OCI-LY1 (cell line): ENCODE data around the gene FNIP1.

Source experiments
- H2AFZ ChIP-seq: fragments of 200-600 bp; sonication (generic), shearing (Covaris generic); 2 replicates; pipeline ENCODE4 v1.6.0; 2014; ENCODE audit warnings: antibody characterized with exemption, mild to moderate bottlenecking, low read length
- H3F3A ChIP-seq: fragments of 200-600 bp; sonication (generic), shearing (Covaris generic); 2 replicates; pipeline ENCODE4 v1.6.0; 2014; ENCODE audit warnings: mild to moderate bottlenecking, antibody characterized with exemption, low read length, moderate library complexity; ENCODE audit not compliant: insufficient read depth
- H3K27ac ChIP-seq: fragments of 200-600 bp; sonication (generic); 2 replicates; pipeline ENCODE4 v1.5.1; 2014; ENCODE audit warnings: low read length, mixed run types, mild to moderate bottlenecking, low read depth; ENCODE audit not compliant: poor library complexity, severe bottlenecking
- H3K27me3 ChIP-seq: fragments of 200-600 bp; sonication (generic); 2 replicates; pipeline ENCODE4 v1.6.0; 2014; ENCODE audit warnings: antibody characterized with exemption, mild to moderate bottlenecking, low read length, moderate library complexity; ENCODE audit not compliant: insufficient read depth
- H3K36me3 ChIP-seq: fragments of 200-600 bp; sonication (generic); 2 replicates; pipeline ENCODE4 v1.6.1; 2014; ENCODE audit warnings: mild to moderate bottlenecking, antibody characterized with exemption, low read length, moderate library complexity, mixed read lengths; ENCODE audit not compliant: insufficient read depth
- H3K4me1 ChIP-seq: fragments of 200-600 bp; sonication (generic); 2 replicates; pipeline ENCODE4 v1.5.1; 2014; ENCODE audit warnings: mild to moderate bottlenecking, low read length, moderate library complexity; ENCODE audit not compliant: insufficient read depth, severe bottlenecking
- H3K4me2 ChIP-seq: fragments of 200-600 bp; sonication (generic), shearing (Covaris generic); 2 replicates; pipeline ENCODE4 v1.6.1; 2014; ENCODE audit warnings: low read length
- H3K4me3 ChIP-seq: fragments of 200-600 bp; sonication (generic); 2 replicates; pipeline ENCODE4 v1.5.1; 2014; ENCODE audit warnings: low read length, low read depth, mild to moderate bottlenecking, mixed read lengths; ENCODE audit not compliant: poor library complexity, severe bottlenecking
- H3K79me2 ChIP-seq: fragments of 200-600 bp; shearing (Covaris generic); 2 replicates; pipeline ENCODE4 v1.6.1; 2016; ENCODE audit warnings: mixed run types, low read length, mixed read lengths; ENCODE audit not compliant: insufficient read depth
- H3K9ac ChIP-seq: fragments of 200-600 bp; sonication (generic), shearing (Covaris generic); 2 replicates; pipeline ENCODE4 v1.6.1; 2014; ENCODE audit warnings: mild to moderate bottlenecking, low read length, mixed read lengths
- H3K9me2 ChIP-seq: fragments of 200-600 bp; sonication (generic), shearing (Covaris generic); 2 replicates; pipeline ENCODE4 v1.6.1; 2014; ENCODE audit warnings: low read depth, mild to moderate bottlenecking, low read length, mixed read lengths
- H3K9me3 ChIP-seq: fragments of 200-600 bp; shearing (Covaris generic); 2 replicates; pipeline ENCODE4 v1.6.1; 2014; ENCODE audit warnings: low read length, mixed read lengths
- H4K20me1 ChIP-seq: fragments of 200-600 bp; sonication (generic), shearing (Covaris generic); 2 replicates; pipeline ENCODE4 v1.6.0; 2016; ENCODE audit warnings: mild to moderate bottlenecking, low read length; ENCODE audit not compliant: insufficient read depth
- CTCF ChIP-seq: fragments of 200-600 bp; sonication (generic), shearing (Covaris generic); IDR thresholded peaks from 2 replicates; pipeline ENCODE4 v1.5.1; 2017; ENCODE audit warnings: mild to moderate bottlenecking, antibody characterized with exemption, low read length, moderate library complexity, mixed read lengths
- EZH2 ChIP-seq: fragments of 200-600 bp; sonication (generic), shearing (Covaris generic); IDR thresholded peaks from 2 replicates; pipeline ENCODE4 v1.8.0; 2017; ENCODE audit warnings: borderline replicate concordance, mixed run types, mild to moderate bottlenecking, antibody characterized with exemption, low read length, moderate library complexity, mixed read lengths

Gene FNIP1

GRCh38 chr5:131810510-131811249, 13.9 kb upstream of the FNIP1 start:
- Histone ChIP-seq H3K4me2 (no peak overlapping the region), H3K79me2 (no peaks in the 10 kb centered on the region), H3K36me3 (no peaks in the 10 kb centered on the region), H3K4me1 (no peaks in the 10 kb centered on the region), H3K9me2 (no peaks in the 10 kb centered on the region), H3F3A (no peaks in the 10 kb centered on the region), H3K27me3 (no peaks in the 10 kb centered on the region; the same call in 1 of the 2 replicates), H2AFZ (no peak overlapping the region), H3K9me3 (no peaks in the 10 kb centered on the region), H3K4me3 (no peak overlapping the region), H3K27ac (no peak overlapping the region), H4K20me1 (no peaks in the 10 kb centered on the region), H3K9ac (no peak overlapping the region)
- TF ChIP-seq EZH2 (no peak), CTCF (peak; percentile 25; the same call in 1 of the 2 replicates)

- Histone ChIP-seq H3K4me2 (peak overlapping the region; percentile 92), H3K9me2 (no peaks in the 10 kb centered on the region), H3K4me1 (peaks cover 32% of the 10 kb centered on the region), H3K27ac (peak overlapping the region; percentile 62), H3K27me3 (no peaks in the 10 kb centered on the region), H3K4me3 (peak overlapping the region; percentile 96), H4K20me1 (no peaks in the 10 kb centered on the region), H3K9me3 (no peaks in the 10 kb centered on the region), H3K36me3 (no peaks in the 10 kb centered on the region), H3K9ac (peak overlapping the region; percentile 90), H2AFZ (no peak overlapping the region), H3K79me2 (peaks cover 49% of the 10 kb centered on the region), H3F3A (no peaks in the 10 kb centered on the region)
- TF ChIP-seq EZH2 (no peak), CTCF (no peak)
These were observed 681 bp downstream of the FNIP1 start for GRCh38 chr5:131795879-131796792.

- no peaks in the 10 kb centered on the region for H3F3A ChIP-seq
- H4K20me1 ChIP-seq = no peaks in the 10 kb centered on the region
- H3K9ac ChIP-seq = peak overlapping the region; percentile 90
- H3K27ac ChIP-seq = peak overlapping the region; percentile 35
- TF ChIP-seq EZH2 (no peak), CTCF (no peak)
- peaks cover 59% of the 10 kb centered on the region for H3K79me2 ChIP-seq
- peak overlapping the region; percentile 92 for H3K4me2 ChIP-seq
- no peak overlapping the region for H2AFZ ChIP-seq
- no peaks in the 10 kb centered on the region for H3K36me3 ChIP-seq
- H3K9me2 ChIP-seq = no peaks in the 10 kb centered on the region
- peak overlapping the region; percentile 96 for H3K4me3 ChIP-seq
- H3K9me3 ChIP-seq = no peaks in the 10 kb centered on the region
- H3K27me3 ChIP-seq = no peaks in the 10 kb centered on the region
- peaks cover 39% of the 10 kb centered on the region for H3K4me1 ChIP-seq
These were observed 1.6 kb downstream of the FNIP1 start for GRCh38 chr5:131795228-131795627.
